Measurements from ENCODE around the gene CDK14. TPM values are rescaled to one million over a fixed set of nuclear protein-coding genes. Genes with fewer than 3 reads are reported as not detected.
A peak's percentile ranks its signal among the peaks of the same experiment; 100 is the strongest.

CDK14 gene
- total and polyA plus RNA-seq, 4 donors = 4.2 to 12.4 (median 7.4) TPM

DNA sequence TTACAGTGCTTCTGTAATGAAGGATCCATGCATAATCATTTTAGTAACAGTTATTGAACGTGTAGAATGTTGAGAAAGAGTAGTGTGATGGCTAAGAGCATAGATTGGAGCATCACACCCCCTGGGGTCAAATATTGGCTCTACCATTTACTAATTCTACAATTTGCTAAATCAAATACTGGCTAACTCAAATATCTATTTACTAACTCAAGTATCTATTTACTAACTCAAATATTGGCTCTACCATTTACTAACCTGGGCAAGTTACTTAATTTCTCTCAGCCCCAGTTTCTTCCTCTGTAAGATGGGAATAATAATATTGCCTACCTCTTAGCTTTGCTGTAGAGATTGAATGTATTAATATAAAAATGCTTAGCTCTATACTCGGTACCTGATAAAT, 64.0 kb downstream of the CDK14 start:
- Histone ChIP-seq H3K27ac (ENCODE audit: low read depth in 1 of 2, low read length in 2 of 2) (no peak overlapping the region), H3K27me3 (ENCODE audit: control insufficient read depth in 4 of 4, insufficient read depth in 4 of 4, low read length in 3 of 4) (no peaks in the 10 kb centered on the region), H3K9ac (ENCODE audit: low read depth in 1 of 2, low read length in 2 of 2) (no peak overlapping the region), H3K4me1 (ENCODE audit: control insufficient read depth in 4 of 4, insufficient read depth in 4 of 4, low read length in 3 of 4) (peaks cover 0 to 16% (median 6%) of the 10 kb centered on the region in 4 donors), H3K4me3 (ENCODE audit: low read depth in 1 of 3, low read length in 3 of 3) (no peak overlapping the region), H3K9me3 (ENCODE audit: control insufficient read depth in 4 of 4, low read length in 3 of 4) (no peaks in the 10 kb centered on the region), H3K36me3 (ENCODE audit: control insufficient read depth in 4 of 4, insufficient read depth in 3 of 4, low read depth in 1 of 4, low read length in 3 of 4) (no peaks in the 10 kb centered on the region)
- no peak for DNase-seq (ENCODE audit: low spot score)
- peak; percentile 33 for TF ChIP-seq YY1 (IDR thresholded peaks at IDR 0.05)
- TF ChIP-seq FOXA1 (IDR thresholded peaks at IDR 0.05) = no peak
- TF ChIP-seq HNF4A (conservative IDR thresholded peaks at IDR 0.05) = peak in 1 of 2 donors; percentile 4
- TF ChIP-seq, protein P1, sequence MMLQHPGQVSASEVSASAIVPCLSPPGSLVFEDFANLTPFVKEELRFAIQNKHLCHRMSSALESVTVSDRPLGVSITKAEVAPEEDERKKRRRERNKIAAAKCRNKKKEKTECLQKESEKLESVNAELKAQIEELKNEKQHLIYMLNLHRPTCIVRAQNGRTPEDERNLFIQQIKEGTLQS (IDR thresholded peaks at IDR 0.05) = no peak
- no peak for TF ChIP-seq HNF4G (IDR thresholded peaks at IDR 0.05)
- 64% methylated on average over 2 of the region's 2 CpGs for WGBS

DNA sequence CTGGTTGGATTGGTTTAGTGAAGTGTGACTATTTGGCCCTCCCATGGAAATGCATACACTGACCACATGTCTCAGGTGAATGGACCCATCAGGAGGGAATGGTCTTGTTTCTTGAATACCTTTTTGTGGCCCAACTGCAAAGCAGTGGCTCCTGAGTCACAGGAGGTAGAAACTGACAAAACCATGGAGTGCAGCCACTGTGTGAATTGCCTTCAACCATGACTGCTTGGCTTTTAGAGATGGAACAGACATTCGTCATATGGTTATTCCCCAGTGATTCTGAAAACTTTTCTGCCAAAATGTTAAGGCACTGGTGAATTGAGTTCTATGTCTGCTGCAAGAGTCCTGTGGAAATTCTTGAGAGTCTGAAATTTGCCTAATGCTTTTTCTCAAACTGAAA, 64.7 kb downstream of the CDK14 start:
- WGBS = 88% methylated on average over 1 of the region's 1 CpG
- H3K36me3 ChIP-seq (ENCODE audit: control insufficient read depth in 4 of 4, insufficient read depth in 3 of 4, low read depth in 1 of 4, low read length in 3 of 4) = no peaks in the 10 kb centered on the region
- H3K9me3 ChIP-seq (ENCODE audit: control insufficient read depth in 4 of 4, low read length in 3 of 4) = no peaks in the 10 kb centered on the region
- DNase-seq (ENCODE audit: low spot score) = no peak
- H3K4me3 ChIP-seq (ENCODE audit: low read depth in 1 of 3, low read length in 3 of 3) = no peak overlapping the region
- H3K4me1 ChIP-seq (ENCODE audit: control insufficient read depth in 4 of 4, insufficient read depth in 4 of 4, low read length in 3 of 4) = peaks cover 0 to 16% (median 6%) of the 10 kb centered on the region in 4 donors
- H3K27me3 ChIP-seq (ENCODE audit: control insufficient read depth in 4 of 4, insufficient read depth in 4 of 4, low read length in 3 of 4) = no peaks in the 10 kb centered on the region
- no peak overlapping the region for H3K27ac ChIP-seq (ENCODE audit: low read depth in 1 of 2, low read length in 2 of 2)
- H3K9ac ChIP-seq (ENCODE audit: low read depth in 1 of 2, low read length in 2 of 2) = no peak overlapping the region
- no peak for TF ChIP-seq SP1 (IDR thresholded peaks at IDR 0.05)
- TF ChIP-seq FOXA2 (IDR thresholded peaks at IDR 0.05) = no peak
- TF ChIP-seq, protein P2, sequence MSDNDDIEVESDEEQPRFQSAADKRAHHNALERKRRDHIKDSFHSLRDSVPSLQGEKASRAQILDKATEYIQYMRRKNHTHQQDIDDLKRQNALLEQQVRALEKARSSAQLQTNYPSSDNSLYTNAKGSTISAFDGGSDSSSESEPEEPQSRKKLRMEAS (IDR thresholded peaks at IDR 0.05) = no peak
- no peak for TF ChIP-seq YY1 (IDR thresholded peaks at IDR 0.05)
- no peak for TF ChIP-seq EGR1 (IDR thresholded peaks at IDR 0.05; ENCODE audit: low read depth in 2 of 2)
- no peak for TF ChIP-seq GABPA (IDR thresholded peaks at IDR 0.05 in 1 of 2, conservative IDR thresholded peaks at IDR 0.05 in 1 of 2)
- TF ChIP-seq, protein P3, sequence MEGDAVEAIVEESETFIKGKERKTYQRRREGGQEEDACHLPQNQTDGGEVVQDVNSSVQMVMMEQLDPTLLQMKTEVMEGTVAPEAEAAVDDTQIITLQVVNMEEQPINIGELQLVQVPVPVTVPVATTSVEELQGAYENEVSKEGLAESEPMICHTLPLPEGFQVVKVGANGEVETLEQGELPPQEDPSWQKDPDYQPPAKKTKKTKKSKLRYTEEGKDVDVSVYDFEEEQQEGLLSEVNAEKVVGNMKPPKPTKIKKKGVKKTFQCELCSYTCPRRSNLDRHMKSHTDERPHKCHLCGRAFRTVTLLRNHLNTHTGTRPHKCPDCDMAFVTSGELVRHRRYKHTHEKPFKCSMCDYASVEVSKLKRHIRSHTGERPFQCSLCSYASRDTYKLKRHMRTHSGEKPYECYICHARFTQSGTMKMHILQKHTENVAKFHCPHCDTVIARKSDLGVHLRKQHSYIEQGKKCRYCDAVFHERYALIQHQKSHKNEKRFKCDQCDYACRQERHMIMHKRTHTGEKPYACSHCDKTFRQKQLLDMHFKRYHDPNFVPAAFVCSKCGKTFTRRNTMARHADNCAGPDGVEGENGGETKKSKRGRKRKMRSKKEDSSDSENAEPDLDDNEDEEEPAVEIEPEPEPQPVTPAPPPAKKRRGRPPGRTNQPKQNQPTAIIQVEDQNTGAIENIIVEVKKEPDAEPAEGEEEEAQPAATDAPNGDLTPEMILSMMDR (IDR thresholded peaks at IDR 0.05; ENCODE audit: low read depth, low read length, missing input control) = no peak
- TF ChIP-seq JUND (IDR thresholded peaks at IDR 0.05) = no peak
- TF ChIP-seq, protein P4, sequence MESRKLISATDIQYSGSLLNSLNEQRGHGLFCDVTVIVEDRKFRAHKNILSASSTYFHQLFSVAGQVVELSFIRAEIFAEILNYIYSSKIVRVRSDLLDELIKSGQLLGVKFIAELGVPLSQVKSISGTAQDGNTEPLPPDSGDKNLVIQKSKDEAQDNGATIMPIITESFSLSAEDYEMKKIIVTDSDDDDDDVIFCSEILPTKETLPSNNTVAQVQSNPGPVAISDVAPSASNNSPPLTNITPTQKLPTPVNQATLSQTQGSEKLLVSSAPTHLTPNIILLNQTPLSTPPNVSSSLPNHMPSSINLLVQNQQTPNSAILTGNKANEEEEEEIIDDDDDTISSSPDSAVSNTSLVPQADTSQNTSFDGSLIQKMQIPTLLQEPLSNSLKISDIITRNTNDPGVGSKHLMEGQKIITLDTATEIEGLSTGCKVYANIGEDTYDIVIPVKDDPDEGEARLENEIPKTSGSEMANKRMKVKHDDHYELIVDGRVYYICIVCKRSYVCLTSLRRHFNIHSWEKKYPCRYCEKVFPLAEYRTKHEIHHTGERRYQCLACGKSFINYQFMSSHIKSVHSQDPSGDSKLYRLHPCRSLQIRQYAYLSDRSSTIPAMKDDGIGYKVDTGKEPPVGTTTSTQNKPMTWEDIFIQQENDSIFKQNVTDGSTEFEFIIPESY (IDR thresholded peaks at IDR 0.05) = no peak
- TF ChIP-seq, protein P1 (IDR thresholded peaks at IDR 0.05) = no peak
- TF ChIP-seq TAF1 (conservative IDR thresholded peaks at IDR 0.05) = no peak
